ENCODE measurements around the gene PI4K2A. TPM values are rescaled to one million over a fixed set of nuclear protein-coding genes. Genes with fewer than 3 reads are reported as not detected.
"Not testable (repeated sequence)": the region's sequence is repeated elsewhere in the genome, so short reads cannot be mapped to it uniquely, and the experiment has no call there.

The PI4K2A gene
- polyA plus RNA-seq, 1 donor from 2014 or later = 14.4 TPM

DNA sequence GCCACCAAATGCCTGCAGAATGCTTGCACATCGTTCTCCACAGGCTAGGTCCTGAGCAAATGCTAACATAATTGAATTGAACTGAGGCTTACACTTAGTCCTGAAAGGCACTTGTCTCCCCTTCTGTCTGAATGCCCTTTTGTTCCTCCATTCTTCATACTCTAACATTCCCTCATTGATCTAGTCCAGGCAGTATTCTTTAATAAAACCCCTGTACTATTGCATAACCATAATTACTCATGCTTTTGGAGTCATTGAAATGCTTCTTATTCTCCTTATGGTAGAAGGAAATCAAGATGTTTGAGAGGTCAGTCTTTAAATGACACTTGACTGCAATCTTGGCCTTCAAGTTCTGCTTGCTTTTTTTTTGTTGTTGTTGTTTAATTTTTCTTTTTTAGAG, 7.1 kb downstream of the PI4K2A start:
- Histone ChIP-seq H3K4me3 (ENCODE audit: low read length) (no peak overlapping the region), H3K27ac (ENCODE audit: low read length) (no peak overlapping the region), H3K9ac (ENCODE audit: low read length) (no peak overlapping the region), H3K9me2 (ENCODE audit: insufficient read depth, low read length) (no peaks in the 10 kb centered on the region), H3K27me3 (ENCODE audit: insufficient read depth, low read depth, low read length) (no peaks in the 10 kb centered on the region), H3K9me3 (ENCODE audit: low read length) (no peaks in the 10 kb centered on the region), H3F3A (ENCODE audit: insufficient read depth, low read length, poor library complexity, severe bottlenecking) (no peaks in the 10 kb centered on the region), H3K36me3 (ENCODE audit: insufficient read depth, low read length) (peaks cover 5% of the 10 kb centered on the region), H3K79me2 (replicated peaks; ENCODE audit: insufficient read depth, low read length) (peaks cover 11% of the 10 kb centered on the region), H2AFZ (ENCODE audit: low read depth, low read length) (no peak overlapping the region), H3K4me2 (ENCODE audit: low read length) (no peak overlapping the region), H4K20me1 (ENCODE audit: insufficient read depth) (no peaks in the 10 kb centered on the region)
- no peak for TF ChIP-seq POLR2AphosphoS5 (IDR thresholded peaks at IDR 0.05)
- TF ChIP-seq SMC3 (conservative IDR thresholded peaks at IDR 0.05; ENCODE audit: poor library complexity) = no peak
- no peak for TF ChIP-seq RAD21 (conservative IDR thresholded peaks at IDR 0.05)
- no peak for TF ChIP-seq EZH2 (IDR thresholded peaks at IDR 0.05; ENCODE audit: borderline replicate concordance, insufficient read depth, low read length, poor library complexity, severe bottlenecking)
- no peak for TF ChIP-seq CTCF (IDR thresholded peaks at IDR 0.05; ENCODE audit: poor library complexity, severe bottlenecking)
- no peak for TF ChIP-seq EP300 (conservative IDR thresholded peaks at IDR 0.05; ENCODE audit: poor library complexity, severe bottlenecking)
- TF ChIP-seq REST (IDR thresholded peaks at IDR 0.05; ENCODE audit: borderline replicate concordance) = no peak
- TF ChIP-seq TAF1 (IDR thresholded peaks at IDR 0.05; ENCODE audit: low read depth) = no peak
- no peak for TF ChIP-seq MXI1 (conservative IDR thresholded peaks at IDR 0.05; ENCODE audit: poor library complexity, severe bottlenecking)

GRCh38 chr10:97648562-97649404, 8.3 kb downstream of the PI4K2A start:
- TF ChIP-seq MXI1 (conservative IDR thresholded peaks at IDR 0.05; ENCODE audit: poor library complexity, severe bottlenecking) = no peak
- no peak for TF ChIP-seq RAD21 (conservative IDR thresholded peaks at IDR 0.05)
- TF ChIP-seq TAF1 (IDR thresholded peaks at IDR 0.05; ENCODE audit: low read depth) = no peak
- TF ChIP-seq POLR2AphosphoS5 (IDR thresholded peaks at IDR 0.05) = no peak
- no peak for TF ChIP-seq EZH2 (IDR thresholded peaks at IDR 0.05; ENCODE audit: borderline replicate concordance, insufficient read depth, low read length, poor library complexity, severe bottlenecking)
- TF ChIP-seq CTCF (IDR thresholded peaks at IDR 0.05; ENCODE audit: poor library complexity, severe bottlenecking) = no peak
- no peak for TF ChIP-seq REST (IDR thresholded peaks at IDR 0.05; ENCODE audit: borderline replicate concordance)
- TF ChIP-seq SMC3 (conservative IDR thresholded peaks at IDR 0.05; ENCODE audit: poor library complexity) = no peak
- no peak for TF ChIP-seq EP300 (conservative IDR thresholded peaks at IDR 0.05; ENCODE audit: poor library complexity, severe bottlenecking)
- Histone ChIP-seq H3K9me2 (ENCODE audit: insufficient read depth, low read length) (no peaks in the 10 kb centered on the region), H3K4me2 (ENCODE audit: low read length) (no peak overlapping the region), H3K79me2 (replicated peaks; ENCODE audit: insufficient read depth, low read length) (peaks cover 4% of the 10 kb centered on the region), H3K9me3 (ENCODE audit: low read length) (no peaks in the 10 kb centered on the region), H3K36me3 (ENCODE audit: insufficient read depth, low read length) (peaks cover 5% of the 10 kb centered on the region), H3K27me3 (ENCODE audit: insufficient read depth, low read depth, low read length) (no peaks in the 10 kb centered on the region), H3F3A (ENCODE audit: insufficient read depth, low read length, poor library complexity, severe bottlenecking) (no peaks in the 10 kb centered on the region), H3K27ac (ENCODE audit: low read length) (no peak overlapping the region), H3K9ac (ENCODE audit: low read length) (no peak overlapping the region), H2AFZ (ENCODE audit: low read depth, low read length) (no peak overlapping the region), H3K4me3 (ENCODE audit: low read length) (no peak overlapping the region), H4K20me1 (ENCODE audit: insufficient read depth) (no peaks in the 10 kb centered on the region)

DNA sequence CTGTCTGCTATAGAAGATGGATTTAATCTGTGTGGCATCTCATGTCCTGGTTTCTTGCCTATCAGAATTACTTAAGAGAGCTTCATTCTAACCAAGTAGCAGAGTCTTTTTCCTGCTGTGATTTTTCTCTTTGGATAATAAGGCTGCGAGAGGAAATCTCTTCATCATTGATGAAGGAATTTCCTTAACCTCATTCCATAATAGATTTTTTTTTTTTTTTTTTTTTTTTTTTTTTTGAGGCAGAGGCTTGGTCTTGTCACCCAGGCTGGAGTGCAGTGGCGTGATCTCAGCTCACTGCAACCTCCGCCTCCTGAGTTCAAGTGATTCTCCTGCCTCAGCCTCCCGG, 8.9 kb downstream of the PI4K2A start:
- H3K9ac ChIP-seq (ENCODE audit: low read length); H2AFZ ChIP-seq (ENCODE audit: low read depth, low read length); H3K36me3 ChIP-seq (ENCODE audit: insufficient read depth, low read length); H3K4me3 ChIP-seq (ENCODE audit: low read length); H3F3A ChIP-seq (ENCODE audit: insufficient read depth, low read length, poor library complexity, severe bottlenecking); H3K9me3 ChIP-seq (ENCODE audit: low read length); H4K20me1 ChIP-seq (ENCODE audit: insufficient read depth); H3K79me2 ChIP-seq (replicated peaks; ENCODE audit: insufficient read depth, low read length); H3K27ac ChIP-seq (ENCODE audit: low read length); H3K4me2 ChIP-seq (ENCODE audit: low read length); H3K9me2 ChIP-seq (ENCODE audit: insufficient read depth, low read length); H3K27me3 ChIP-seq (ENCODE audit: insufficient read depth, low read depth, low read length): not testable (repeated sequence)

Measured in neural cell (in vitro differentiated cells).